SK-N-MC (cell line): ENCODE data around the gene BORCS6.

ENCODE experiments used
- EZH2 ChIP-seq: fragments of 200-600 bp; sonication (generic); IDR thresholded peaks from one replicate; pipeline ENCODE4 v1.6.1; 2017; ENCODE audit warnings: antibody characterized with exemption
- FOXP2 ChIP-seq: optimal IDR thresholded peaks from 2 replicates; pipeline ENCODE3; 2011; ENCODE audit warnings: mild to moderate bottlenecking, moderate library complexity; ENCODE audit not compliant: insufficient read depth; ENCODE audit errors: extremely low read length, control extremely low read depth
- POLR2AphosphoS5 ChIP-seq: IDR thresholded peaks from 2 replicates; pipeline ENCODE4 v1.6.1; 2012; ENCODE audit warnings: mild to moderate bottlenecking, low read depth, low read length, borderline replicate concordance

- TF ChIP-seq POLR2AphosphoS5 (no peak), EZH2 (no peak), FOXP2 (no peak)
Observed at GRCh38 chr17:8175795-8176196, 14.2 kb downstream of the BORCS6 start.
